SK-N-SH treated with all-trans-retinoic acid at 6 μM for 48 hours (cell line): ENCODE data around the gene MRPL1.

ENCODE experiments used
- ARNTL ChIP-seq: fragments of 450-650 bp; formaldehyde crosslinking; IDR thresholded peaks from 2 replicates; pipeline ENCODE4 v1.5.0; 2020; ENCODE audit warnings: low read depth, mild to moderate bottlenecking, moderate library complexity, borderline replicate concordance
- CREB5 ChIP-seq: fragments of 250-450 bp; sonication (Bioruptor Pico); IDR thresholded peaks from 2 replicates; pipeline ENCODE4 v1.5.1; 2020; ENCODE audit warnings: low read depth, mild to moderate bottlenecking, moderate library complexity
- CSDC2 ChIP-seq: fragments of 250-450 bp; sonication (Bioruptor Pico); IDR thresholded peaks from 2 replicates; pipeline ENCODE4 v1.5.0; 2020; ENCODE audit warnings: mild to moderate bottlenecking, moderate library complexity
- ESRRG ChIP-seq: fragments of 250-450 bp; sonication (Bioruptor Pico); IDR thresholded peaks from 2 replicates; pipeline ENCODE4 v1.6.1; 2021; ENCODE audit warnings: mild to moderate bottlenecking
- GLIS3 ChIP-seq: fragments of 250-450 bp; sonication (Bioruptor Pico); IDR thresholded peaks from 2 replicates; pipeline ENCODE4 v1.5.0; 2020; ENCODE audit warnings: mild to moderate bottlenecking, moderate library complexity
- OSR1 ChIP-seq: fragments of 250-450 bp; sonication (Bioruptor Pico); IDR thresholded peaks from 2 replicates; pipeline ENCODE4 v1.8.0; 2022; ENCODE audit warnings: moderate library complexity, mild to moderate bottlenecking, inconsistent platforms
- PATZ1 ChIP-seq: fragments of 250-450 bp; sonication (Bioruptor Pico); IDR thresholded peaks from 2 replicates; pipeline ENCODE4 v1.8.0; 2020; ENCODE audit warnings: mild to moderate bottlenecking, moderate library complexity, borderline replicate concordance
- PPARA ChIP-seq: fragments of 250-450 bp; sonication (Bioruptor Pico); IDR thresholded peaks from 2 replicates; pipeline ENCODE4 v1.5.0; 2020; ENCODE audit warnings: mild to moderate bottlenecking, borderline replicate concordance
- RARB ChIP-seq: fragments of 250-450 bp; sonication (Bioruptor Pico); IDR thresholded peaks from 2 replicates; pipeline ENCODE4 v1.8.0; 2021; ENCODE audit warnings: mild to moderate bottlenecking, moderate library complexity
- ZC3H10 ChIP-seq: fragments of 250-450 bp; sonication (Bioruptor Pico); IDR thresholded peaks from 2 replicates; pipeline ENCODE4 v1.5.1; 2021; ENCODE audit warnings: mild to moderate bottlenecking, moderate library complexity
- TF ChIP-seq, protein P1 (sequence below): fragments of 250-450 bp; sonication (Bioruptor Pico); IDR thresholded peaks from 2 replicates; pipeline ENCODE4 v1.5.1; 2021; ENCODE audit warnings: mild to moderate bottlenecking, moderate library complexity

GRCh38 chr4:77938560-77938959, 75.9 kb downstream of the MRPL1 start:
- TF ChIP-seq ARNTL (CRISPR knock-in tag) (no peak), RARB (CRISPR knock-in tag) (no peak), PATZ1 (CRISPR knock-in tag) (no peak), CSDC2 (CRISPR knock-in tag) (no peak), CREB5 (CRISPR knock-in tag) (no peak), OSR1 (CRISPR knock-in tag) (no peak), PPARA (CRISPR knock-in tag) (no peak), ESRRG (CRISPR knock-in tag) (no peak), GLIS3 (CRISPR knock-in tag) (no peak), ZC3H10 (CRISPR knock-in tag) (no peak)
- TF ChIP-seq, protein P1, sequence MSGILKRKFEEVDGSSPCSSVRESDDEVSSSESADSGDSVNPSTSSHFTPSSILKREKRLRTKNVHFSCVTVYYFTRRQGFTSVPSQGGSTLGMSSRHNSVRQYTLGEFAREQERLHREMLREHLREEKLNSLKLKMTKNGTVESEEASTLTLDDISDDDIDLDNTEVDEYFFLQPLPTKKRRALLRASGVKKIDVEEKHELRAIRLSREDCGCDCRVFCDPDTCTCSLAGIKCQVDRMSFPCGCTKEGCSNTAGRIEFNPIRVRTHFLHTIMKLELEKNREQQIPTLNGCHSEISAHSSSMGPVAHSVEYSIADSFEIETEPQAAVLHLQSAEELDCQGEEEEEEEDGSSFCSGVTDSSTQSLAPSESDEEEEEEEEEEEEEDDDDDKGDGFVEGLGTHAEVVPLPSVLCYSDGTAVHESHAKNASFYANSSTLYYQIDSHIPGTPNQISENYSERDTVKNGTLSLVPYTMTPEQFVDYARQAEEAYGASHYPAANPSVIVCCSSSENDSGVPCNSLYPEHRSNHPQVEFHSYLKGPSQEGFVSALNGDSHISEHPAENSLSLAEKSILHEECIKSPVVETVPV (CRISPR knock-in tag), result no peak
